ENCODE measurements around the gene USF1.
"Not testable (repeated sequence)": the region's sequence is repeated elsewhere in the genome, so short reads cannot be mapped to it uniquely, and the experiment has no call there.

USF1 gene

GRCh38 chr1:160992036-160992435 lies 53.7 kb downstream of the USF1 start:
- in situ Hi-C loops (cut with MboI; ENCODE audit: low sequenced_read_pairs), result not testable (repeated sequence)

All from hTERT RPE-1 (cell line).